ENCODE measurements around the gene SACS.

The SACS gene

GRCh38 chr13:23344931-23345595 is 88.4 kb downstream of the SACS start:
- H3K4me1 ChIP-seq (ENCODE audit: insufficient read depth, poor library complexity, severe bottlenecking): no peaks in the 10 kb centered on the region
- no peak for TF ChIP-seq CTCF (IDR thresholded peaks at IDR 0.05; ENCODE audit: poor library complexity, severe bottlenecking)
- no peak overlapping the region for H3K4me3 ChIP-seq (ENCODE audit: severe bottlenecking)
- DNase-seq (ENCODE audit: low spot score) (no peak), ATAC-seq (ENCODE audit: low read depth) (no peak)
- H3K36me3 ChIP-seq (ENCODE audit: low read depth): peaks cover 27% of the 10 kb centered on the region
- H3K27ac ChIP-seq (ENCODE audit: poor library complexity, severe bottlenecking): no peak overlapping the region
- H3K9me3 ChIP-seq (ENCODE audit: severe bottlenecking): no peaks in the 10 kb centered on the region
- H3K27me3 ChIP-seq (ENCODE audit: insufficient read depth, poor library complexity, severe bottlenecking): no peaks in the 10 kb centered on the region

- Histone ChIP-seq H3K36me3 (ENCODE audit: low read depth) (peaks cover 24% of the 10 kb centered on the region), H3K4me1 (ENCODE audit: insufficient read depth, poor library complexity, severe bottlenecking) (no peaks in the 10 kb centered on the region), H3K27ac (ENCODE audit: poor library complexity, severe bottlenecking) (no peak overlapping the region), H3K27me3 (ENCODE audit: insufficient read depth, poor library complexity, severe bottlenecking) (no peaks in the 10 kb centered on the region), H3K9me3 (ENCODE audit: severe bottlenecking) (no peaks in the 10 kb centered on the region), H3K4me3 (ENCODE audit: severe bottlenecking) (no peak overlapping the region)
- ATAC-seq (ENCODE audit: low read depth) (no peak), DNase-seq (ENCODE audit: low spot score) (no peak)
- no peak for TF ChIP-seq CTCF (IDR thresholded peaks at IDR 0.05; ENCODE audit: poor library complexity, severe bottlenecking)
These were observed 94.3 kb downstream of the SACS start for GRCh38 chr13:23339225-23339624.

GRCh38 chr13:23330356-23330755 is 103.1 kb downstream of the SACS start:
- Histone ChIP-seq H3K4me1 (ENCODE audit: insufficient read depth, poor library complexity, severe bottlenecking) (peaks cover 6% of the 10 kb centered on the region), H3K4me3 (ENCODE audit: severe bottlenecking) (no peak overlapping the region), H3K27me3 (ENCODE audit: insufficient read depth, poor library complexity, severe bottlenecking) (no peaks in the 10 kb centered on the region), H3K27ac (ENCODE audit: poor library complexity, severe bottlenecking) (no peak overlapping the region), H3K36me3 (ENCODE audit: low read depth) (no peaks in the 10 kb centered on the region), H3K9me3 (ENCODE audit: severe bottlenecking) (peaks cover 3% of the 10 kb centered on the region)
- no peak for TF ChIP-seq CTCF (IDR thresholded peaks at IDR 0.05; ENCODE audit: poor library complexity, severe bottlenecking)
- DNase-seq (ENCODE audit: low spot score) (no peak), ATAC-seq (ENCODE audit: low read depth) (no peak)

- H3K27me3 ChIP-seq (ENCODE audit: insufficient read depth, poor library complexity, severe bottlenecking): no peaks in the 10 kb centered on the region
- H3K4me1 ChIP-seq (ENCODE audit: insufficient read depth, poor library complexity, severe bottlenecking): peaks cover 29% of the 10 kb centered on the region
- no peaks in the 10 kb centered on the region for H3K36me3 ChIP-seq (ENCODE audit: low read depth)
- TF ChIP-seq CTCF (IDR thresholded peaks at IDR 0.05; ENCODE audit: poor library complexity, severe bottlenecking): no peak
- H3K4me3 ChIP-seq (ENCODE audit: severe bottlenecking): no peak overlapping the region
- ATAC-seq (ENCODE audit: low read depth): no peak
- no peak overlapping the region for H3K27ac ChIP-seq (ENCODE audit: poor library complexity, severe bottlenecking)
- no peaks in the 10 kb centered on the region for H3K9me3 ChIP-seq (ENCODE audit: severe bottlenecking)
- no peak for DNase-seq (ENCODE audit: low spot score)
These were observed 108.3 kb downstream of the SACS start for GRCh38 chr13:23325191-23325590.

- no peaks in the 10 kb centered on the region for H3K36me3 ChIP-seq (ENCODE audit: low read depth)
- H3K27me3 ChIP-seq (ENCODE audit: insufficient read depth, poor library complexity, severe bottlenecking): no peaks in the 10 kb centered on the region
- no peak overlapping the region for H3K27ac ChIP-seq (ENCODE audit: poor library complexity, severe bottlenecking)
- no peak for DNase-seq (ENCODE audit: low spot score)
- no peak for ATAC-seq (ENCODE audit: low read depth)
- peaks cover 38% of the 10 kb centered on the region for H3K4me1 ChIP-seq (ENCODE audit: insufficient read depth, poor library complexity, severe bottlenecking)
- H3K9me3 ChIP-seq (ENCODE audit: severe bottlenecking): no peaks in the 10 kb centered on the region
- no peak overlapping the region for H3K4me3 ChIP-seq (ENCODE audit: severe bottlenecking)
- TF ChIP-seq CTCF (IDR thresholded peaks at IDR 0.05; ENCODE audit: poor library complexity, severe bottlenecking): no peak
These were observed 109.4 kb downstream of the SACS start for GRCh38 chr13:23323946-23324709.

All from RWPE2 (cell line).